Measurements from ENCODE around the gene PCLAF.

GRCh38 chr15:64389036-64389435 is 7.8 kb upstream of the PCLAF start:
- TF ChIP-seq L3MBTL2 (conservative IDR thresholded peaks at IDR 0.05) (no peak), FOXK2 (IDR thresholded peaks at IDR 0.05) (no peak), FOXM1 (IDR thresholded peaks at IDR 0.05; ENCODE audit: borderline replicate concordance) (no peak)

All from HEK293T (cell line).